ENCODE data around the gene GASK1B.

GASK1B gene

GRCh38 chr4:158209825-158210807 is 37.3 kb upstream of the GASK1B start, which contains the start of gene TMEM144:
TSS of gene TMEM144 (plus strand) at chr4:158210486. CDS start at chr4:158212668, 2,182 bp downstream.
- CTCF ChIA-PET = no interaction called here
- POLR2A ChIA-PET (ENCODE audit: low non-redundant PET) = interaction anchor here (1.0 kb wide), 1 partner anchor 46 kb away, joined by 3 read pairs; no protein-coding TSS in a partner anchor
- peak within 1 kb of the TSS; percentile 74 for H3K27ac ChIP-seq
- peak; percentile 85 for DNase-seq (ENCODE audit: low spot score)
- no peak for TF ChIP-seq CTCF (conservative IDR thresholded peaks at IDR 0.05; ENCODE audit: low read depth)

- no peak for DNase-seq (ENCODE audit: low spot score)
- POLR2A ChIA-PET (ENCODE audit: low non-redundant PET) = no interaction called here
Observed at GRCh38 chr4:158208963-158209640, 36.3 kb upstream of the GASK1B start.

GRCh38 chr4:158203929-158204328 is 31.1 kb upstream of the GASK1B start:
- POLR2A ChIA-PET (ENCODE audit: low non-redundant PET) = no interaction called here
- H3K27ac ChIP-seq = no peak overlapping the region
- CTCF ChIA-PET = no interaction called here
- no peak for TF ChIP-seq CTCF (conservative IDR thresholded peaks at IDR 0.05; ENCODE audit: low read depth)
- DNase-seq (ENCODE audit: low spot score) = no peak

More at GRCh38 chr4:158208963-158209640, 36.3 kb upstream of the GASK1B start:
- CTCF ChIA-PET = no interaction called here
- H3K27ac ChIP-seq = no peak overlapping the region
- TF ChIP-seq CTCF (conservative IDR thresholded peaks at IDR 0.05; ENCODE audit: low read depth) = no peak

GRCh38 chr4:158203436-158203835 is 30.6 kb upstream of the GASK1B start:
- CTCF ChIA-PET = no interaction called here
- TF ChIP-seq CTCF (conservative IDR thresholded peaks at IDR 0.05; ENCODE audit: low read depth) = no peak
- DNase-seq (ENCODE audit: low spot score) = no peak
- H3K27ac ChIP-seq = no peak overlapping the region
- POLR2A ChIA-PET (ENCODE audit: low non-redundant PET) = no interaction called here

- DNase-seq (ENCODE audit: low spot score) = no peak
- ChIA-PET CTCF (no interaction called here), POLR2A (ENCODE audit: low non-redundant PET) (no interaction called here)
- TF ChIP-seq CTCF (conservative IDR thresholded peaks at IDR 0.05; ENCODE audit: low read depth) = no peak
- H3K27ac ChIP-seq = no peak overlapping the region
Observed at GRCh38 chr4:158202481-158202880, 29.7 kb upstream of the GASK1B start.

GRCh38 chr4:158201876-158202275 is 29.1 kb upstream of the GASK1B start:
- DNase-seq (ENCODE audit: low spot score) = no peak
- no peak for TF ChIP-seq CTCF (conservative IDR thresholded peaks at IDR 0.05; ENCODE audit: low read depth)
- POLR2A ChIA-PET (ENCODE audit: low non-redundant PET) = no interaction called here
- CTCF ChIA-PET = interaction anchor here (0.6 kb wide), 1 partner anchor 237 kb away, joined by 3 read pairs; no protein-coding TSS in a partner anchor
- no peak overlapping the region for H3K27ac ChIP-seq
